ENCODE results near the gene GALC. TPM values are rescaled to one million over a fixed set of nuclear protein-coding genes. Genes with fewer than 3 reads are reported as not detected.

Gene GALC
- total RNA-seq, 2 donors from 2014 or later, result 17.1 to 18.9 TPM

- DNase-seq, result no peak
- intact Hi-C loops (cut with DNase I), result loop anchor here (5.0 kb wide), 2 partner anchors 97 to 152 kb away; no protein-coding TSS in a partner anchor
- ATAC-seq, result no peak
Observed at GRCh38 chr14:87899228-87899627, 93.8 kb downstream of the GALC start.

- ATAC-seq (no peak), DNase-seq (no peak)
- intact Hi-C loops (cut with DNase I), result loop anchor here (5.0 kb wide), 2 partner anchors 96 to 151 kb away; no protein-coding TSS in a partner anchor
Observed at GRCh38 chr14:87898301-87898700, 94.7 kb downstream of the GALC start.

DNA sequence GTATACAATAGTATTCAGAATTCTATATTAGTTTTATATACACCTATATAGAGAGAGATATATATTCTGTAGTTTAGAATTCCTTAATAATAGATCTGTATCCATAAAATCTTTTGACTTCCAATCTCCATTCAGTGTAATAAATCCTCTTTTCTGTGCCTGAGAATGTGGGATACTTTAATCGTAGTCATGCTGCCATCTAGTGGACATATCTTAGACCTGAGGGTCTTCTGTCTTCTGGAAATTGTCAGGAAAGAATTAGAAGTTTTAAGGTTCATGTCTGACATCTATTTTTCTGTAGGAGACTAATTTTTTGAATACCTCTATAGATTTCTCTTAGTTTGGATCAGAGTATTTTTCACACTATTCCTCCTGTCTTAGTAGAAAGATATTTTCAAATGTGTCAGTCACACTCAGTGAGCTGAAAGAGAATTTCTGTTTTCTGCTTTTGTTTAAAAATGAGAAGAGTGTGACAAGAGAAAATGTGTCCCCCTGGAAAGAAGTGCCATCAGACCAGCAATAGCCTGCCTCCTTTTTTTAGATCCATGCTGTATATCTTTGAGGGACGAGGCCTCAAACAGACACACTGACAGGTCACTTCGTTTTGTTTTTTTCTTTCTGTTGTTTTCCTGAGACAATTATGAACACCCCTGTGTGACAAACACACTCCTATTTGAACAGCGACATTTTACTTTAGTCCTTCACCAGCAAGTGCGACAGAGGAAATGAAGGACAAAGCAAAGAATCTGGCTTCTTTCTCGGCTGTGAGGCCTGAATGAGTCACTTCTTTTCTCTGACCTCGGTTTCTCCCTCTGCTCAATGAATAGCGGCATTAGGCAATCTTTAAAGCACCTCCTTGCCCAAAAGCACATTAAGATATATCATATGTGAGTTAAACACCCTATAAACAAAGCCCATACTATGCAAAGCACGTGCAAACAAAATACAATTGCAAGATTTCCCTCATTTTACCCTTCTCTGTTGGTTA is 96.3 kb downstream of the GALC start:
- DNase-seq, result no peak
- intact Hi-C loops (cut with DNase I), result loop anchor here (5.0 kb wide), 2 partner anchors 94 to 149 kb away; no protein-coding TSS in a partner anchor
- peak; percentile 48 to 65 for ATAC-seq

GRCh38 chr14:87894920-87895319 is 98.1 kb downstream of the GALC start:
- intact Hi-C loops (cut with DNase I), result loop anchor here (5.0 kb wide), 2 partner anchors 93 to 148 kb away; no protein-coding TSS in a partner anchor
- no peak for ATAC-seq

GRCh38 chr14:87892763-87893162 is 100.2 kb downstream of the GALC start:
- no peak for ATAC-seq

More at GRCh38 chr14:87894920-87895319, 98.1 kb downstream of the GALC start:
- no peak for DNase-seq

DNA sequence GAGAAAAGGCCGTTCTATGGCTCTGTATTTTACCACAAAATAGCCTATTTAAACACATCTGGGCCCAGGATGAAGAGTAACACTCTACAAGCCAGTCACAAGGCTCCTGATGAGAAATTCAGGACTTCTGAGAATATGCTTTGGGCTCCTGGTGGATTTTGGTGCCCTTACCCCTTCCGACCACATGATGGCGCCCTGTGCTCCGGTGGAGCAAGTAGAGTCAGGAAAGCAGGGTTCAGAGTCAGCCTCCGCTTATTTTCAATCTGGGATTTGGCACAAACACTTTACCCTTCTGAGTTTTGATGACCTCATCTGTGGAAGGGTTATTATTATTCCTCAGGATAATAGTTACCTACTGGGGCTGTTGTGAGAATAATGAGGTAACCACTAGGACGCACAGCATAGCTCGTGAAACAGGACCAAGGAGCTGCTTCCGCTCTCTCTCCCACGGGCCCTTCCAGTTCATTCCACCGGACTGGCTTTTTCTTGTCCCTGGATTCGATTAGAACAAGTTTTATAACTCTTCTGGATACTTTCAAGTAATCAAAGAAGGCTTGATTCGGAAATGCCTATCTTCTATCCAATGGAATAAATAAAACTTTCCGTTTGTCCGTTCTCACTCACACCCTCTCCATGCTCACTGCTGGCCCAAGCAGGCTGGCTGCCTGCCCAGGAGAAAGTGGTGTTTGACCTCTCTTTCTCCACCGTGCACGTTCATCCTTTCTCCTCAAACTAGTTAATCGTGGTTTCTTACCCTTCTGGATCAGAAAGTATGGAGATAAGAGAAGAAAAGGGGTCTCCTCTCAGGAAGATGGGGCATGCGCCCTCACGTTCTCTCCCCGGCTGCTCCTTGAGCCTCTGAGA is 104.6 kb downstream of the GALC start:
- intact Hi-C loops (cut with DNase I), result no loop called here
- DNase-seq (peak; percentile 43), ATAC-seq (no peak)

More at GRCh38 chr14:87892763-87893162, 100.2 kb downstream of the GALC start:
- intact Hi-C loops (cut with DNase I), result no loop called here
- no peak for DNase-seq

- ATAC-seq (no peak), DNase-seq (no peak)
- intact Hi-C loops (cut with DNase I), result no loop called here
Observed at GRCh38 chr14:87883750-87884149, 109.2 kb downstream of the GALC start.

Other genes with a start within 250 kb of the GALC start
- gene GPR65, start 12.0 kb upstream of the GALC start, total RNA-seq, result 1 to 10 TPM; 1.0 to 1.1 TPM

All from left cardiac atrium (tissue), 4 donors.